OCI-LY7 (cell line): ENCODE results near the gene IRGC. TPM values are rescaled to one million over a fixed set of nuclear protein-coding genes. Genes with fewer than 3 reads are reported as not detected.
A peak's percentile ranks its signal among the peaks of the same experiment; 100 is the strongest.
"Not testable (repeated sequence)": the region's sequence is repeated elsewhere in the genome, so short reads cannot be mapped to it uniquely, and the experiment has no call there.

ENCODE experiments used
- BruUV-seq: library from RNA; stranded (reverse); fragments of 400-500 nt; replicated peaks from 2 replicates; lab custom pipeline; 2021; lab: Mats Ljungman, UMichigan
- CTCF ChIA-PET: fragments of 300-600 bp; sonication (Branson Sonifier 250); formaldehyde crosslinking; loops from one replicate; lab custom pipeline; 2022; ENCODE audit warnings: antibody characterized with exemption; ENCODE audit not compliant: unreplicated experiment; lab: Charles Lee
- POLR2A ChIA-PET: fragments of 300-600 bp; sonication (Branson Sonifier 250); formaldehyde crosslinking; loops from one replicate; lab custom pipeline; 2022; ENCODE audit warnings: antibody characterized with exemption; lab: Charles Lee
- DNase-seq: peaks from one replicate; pipeline ENCODE4 v3.0.0-alpha.2; 2015; ENCODE audit warnings: low spot score
- H2AFZ ChIP-seq: fragments of 200-600 bp; sonication (generic), shearing (Covaris generic); 2 replicates; pipeline ENCODE4 v1.6.1; 2014; ENCODE audit warnings: mild to moderate bottlenecking, antibody characterized with exemption, low read length, moderate library complexity
- H3K27ac ChIP-seq: fragments of 200-600 bp; sonication (generic); 2 replicates; pipeline ENCODE4 v1.5.1; 2014; ENCODE audit warnings: mixed run types, low read depth, mild to moderate bottlenecking, moderate library complexity, low read length, inconsistent platforms; ENCODE audit not compliant: poor library complexity, severe bottlenecking
- H3K36me3 ChIP-seq: fragments of 200-600 bp; sonication (generic); 2 replicates; pipeline ENCODE4 v1.6.1; 2014; ENCODE audit warnings: mild to moderate bottlenecking, antibody characterized with exemption, low read length, moderate library complexity, mixed read lengths; ENCODE audit not compliant: insufficient read depth
- H3K4me1 ChIP-seq: fragments of 200-600 bp; sonication (generic); 2 replicates; pipeline ENCODE4 v1.5.1; 2014; ENCODE audit warnings: mild to moderate bottlenecking, low read length; ENCODE audit not compliant: insufficient read depth, poor library complexity, severe bottlenecking
- H3K4me2 ChIP-seq: fragments of 200-600 bp; sonication (generic); 2 replicates; pipeline ENCODE4 v1.6.1; 2014; ENCODE audit warnings: mild to moderate bottlenecking, low read length
- H3K4me3 ChIP-seq: fragments of 200-600 bp; sonication (generic); 2 replicates; pipeline ENCODE4 v1.5.1; 2014; ENCODE audit warnings: mild to moderate bottlenecking, low read depth, low read length; ENCODE audit not compliant: poor library complexity, severe bottlenecking
- H3K79me2 ChIP-seq: fragments of 200-600 bp; sonication (generic); 2 replicates; pipeline ENCODE4 v1.6.1; 2016; ENCODE audit warnings: low read depth, mild to moderate bottlenecking, low read length, moderate library complexity, mixed read lengths; ENCODE audit not compliant: insufficient read depth
- H3K9me2 ChIP-seq: fragments of 200-600 bp; sonication (generic); 2 replicates; pipeline ENCODE4 v1.6.1; 2016; ENCODE audit warnings: mild to moderate bottlenecking, low read length, mixed read lengths; ENCODE audit not compliant: insufficient read depth
- H3K9me3 ChIP-seq: fragments of 200-600 bp; sonication (generic); 2 replicates; pipeline ENCODE4 v1.6.1; 2014; ENCODE audit warnings: mild to moderate bottlenecking, mixed run types, low read length, mixed read lengths
- H4K20me1 ChIP-seq: fragments of 200-600 bp; sonication (generic); 2 replicates; pipeline ENCODE4 v1.6.1; 2014; ENCODE audit warnings: mild to moderate bottlenecking, antibody characterized with exemption, low read length, moderate library complexity, mixed read lengths; ENCODE audit not compliant: insufficient read depth
- EZH2phosphoT487 ChIP-seq: fragments of 200-600 bp; sonication (generic); IDR thresholded peaks from 2 replicates; pipeline ENCODE4 v1.6.1; 2018; ENCODE audit warnings: low read depth, borderline replicate concordance, mild to moderate bottlenecking, mixed run types, antibody characterized with exemption, low read length, moderate library complexity, mixed read lengths
- intact Hi-C: fragments of 100-400 bp; cut with micrococcal nuclease; formaldehyde crosslinking; loops from one replicate; pipeline ENCODE4 v1.10.0; 2022; ENCODE audit not compliant: unreplicated experiment
- total RNA-seq, 2 experiments: library from RNA; depleted of rRNA in 1 of 2; stranded (reverse); fragments of >200 nt in 1 of 2; shearing (Covaris generic) in 1 of 2; gene quantifications; 2 replicates each; pipeline ENCODE4 v1.2.3, GENCODE V29; 2014 to 2022
- TF ChIP-seq, protein P1 (sequence below): fragments of 200-600 bp; sonication (generic); conservative IDR thresholded peaks from 2 replicates; pipeline ENCODE4 v1.5.1; 2014; ENCODE audit warnings: mild to moderate bottlenecking, antibody characterized with exemption, low read length, moderate library complexity, mixed read lengths

The IRGC gene
- total RNA-seq, 2 experiments from 2014 or later, result not detected

DNA sequence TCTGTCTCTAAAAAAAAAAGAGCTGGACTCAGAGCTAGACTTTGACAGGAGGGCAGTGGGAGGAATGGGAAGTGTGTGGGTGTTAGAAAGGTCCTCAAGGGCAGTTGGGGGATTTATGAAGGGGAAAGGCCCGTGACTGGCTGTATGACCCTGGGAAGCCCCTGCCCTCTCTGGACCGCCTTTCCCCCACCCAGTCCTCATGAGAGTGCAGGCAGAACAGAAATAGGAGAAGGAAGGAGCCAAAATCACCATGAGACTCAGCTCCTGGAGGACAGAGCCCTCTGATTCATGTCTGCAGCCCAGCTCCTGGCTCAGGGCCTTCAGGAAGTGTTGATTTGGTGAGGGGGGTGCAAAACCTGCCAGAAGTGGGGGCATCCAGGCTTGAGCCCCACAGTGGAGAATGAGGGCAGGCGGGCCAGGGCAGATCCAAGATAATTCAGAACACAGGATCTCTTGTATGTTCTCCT is 47.6 kb downstream of the IRGC start:
- H3K4me1 ChIP-seq, result peaks cover 91% of the 10 kb centered on the region
- H3K9me3 ChIP-seq, result no peaks in the 10 kb centered on the region
- peak overlapping the region; percentile 96 for H3K27ac ChIP-seq
- no peaks in the 10 kb centered on the region for H3K79me2 ChIP-seq
- ChIA-PET POLR2A (interaction anchor here (1.0 to 6.7 kb wide), 2 partner anchors 9 to 15 kb away, joined by 5 to 49 read pairs; partner anchors contain the start of genes KCNN4 and SMG9), CTCF (interaction anchor here (3.6 kb wide), 1 partner anchor 15 kb away, joined by 18 read pairs; no protein-coding TSS in a partner anchor)
- no peaks in the 10 kb centered on the region for H4K20me1 ChIP-seq
- no TSS peak for BruUV-seq
- intact Hi-C loops, result no loop called here
- H3K4me2 ChIP-seq, result peak overlapping the region; percentile 19; the same call in 1 of the 2 replicates
- H3K36me3 ChIP-seq, result peaks cover 38% of the 10 kb centered on the region
- no peaks in the 10 kb centered on the region for H3K9me2 ChIP-seq
- TF ChIP-seq, protein P1, sequence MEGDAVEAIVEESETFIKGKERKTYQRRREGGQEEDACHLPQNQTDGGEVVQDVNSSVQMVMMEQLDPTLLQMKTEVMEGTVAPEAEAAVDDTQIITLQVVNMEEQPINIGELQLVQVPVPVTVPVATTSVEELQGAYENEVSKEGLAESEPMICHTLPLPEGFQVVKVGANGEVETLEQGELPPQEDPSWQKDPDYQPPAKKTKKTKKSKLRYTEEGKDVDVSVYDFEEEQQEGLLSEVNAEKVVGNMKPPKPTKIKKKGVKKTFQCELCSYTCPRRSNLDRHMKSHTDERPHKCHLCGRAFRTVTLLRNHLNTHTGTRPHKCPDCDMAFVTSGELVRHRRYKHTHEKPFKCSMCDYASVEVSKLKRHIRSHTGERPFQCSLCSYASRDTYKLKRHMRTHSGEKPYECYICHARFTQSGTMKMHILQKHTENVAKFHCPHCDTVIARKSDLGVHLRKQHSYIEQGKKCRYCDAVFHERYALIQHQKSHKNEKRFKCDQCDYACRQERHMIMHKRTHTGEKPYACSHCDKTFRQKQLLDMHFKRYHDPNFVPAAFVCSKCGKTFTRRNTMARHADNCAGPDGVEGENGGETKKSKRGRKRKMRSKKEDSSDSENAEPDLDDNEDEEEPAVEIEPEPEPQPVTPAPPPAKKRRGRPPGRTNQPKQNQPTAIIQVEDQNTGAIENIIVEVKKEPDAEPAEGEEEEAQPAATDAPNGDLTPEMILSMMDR, result no peak
- no peak for TF ChIP-seq EZH2phosphoT487
- H2AFZ ChIP-seq, result no peak overlapping the region
- no peak for DNase-seq
- no peak overlapping the region for H3K4me3 ChIP-seq

DNA sequence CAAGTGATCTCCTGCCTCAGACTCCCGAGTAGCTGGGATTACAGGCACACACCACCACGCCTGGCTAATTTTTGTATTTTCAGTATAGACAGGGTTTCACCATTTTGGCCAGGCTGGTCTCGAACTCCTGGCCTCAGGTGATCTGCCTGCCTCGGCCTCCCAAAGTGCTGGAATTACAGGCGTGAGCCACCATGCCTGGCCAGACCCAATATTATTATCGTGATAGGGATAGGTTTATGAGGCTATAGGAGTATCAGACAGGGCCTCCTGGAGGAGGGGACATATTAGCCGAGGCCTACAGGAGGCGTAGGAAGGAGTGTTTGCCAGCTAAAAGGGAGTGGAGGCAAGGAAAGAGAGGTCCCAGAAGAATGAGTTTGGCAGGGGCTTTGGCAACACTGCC is 48.8 kb downstream of the IRGC start:
- CTCF ChIA-PET, result interaction anchor here (3.6 kb wide), 1 partner anchor 13 kb away, joined by 18 read pairs; no protein-coding TSS in a partner anchor
- H3K4me2 ChIP-seq, result peak overlapping the region; percentile 81
- intact Hi-C loops, result loop anchor here (1.0 kb wide), 2 partner anchors 9 to 14 kb away; no protein-coding TSS in a partner anchor
- not testable (repeated sequence) for H4K20me1 ChIP-seq, H3K9me3 ChIP-seq, BruUV-seq, H3K79me2 ChIP-seq, DNase-seq, H2AFZ ChIP-seq, H3K9me2 ChIP-seq
- H3K4me1 ChIP-seq, result peaks cover 79% of the 10 kb centered on the region
- H3K36me3 ChIP-seq, result peaks cover 50% of the 10 kb centered on the region
- peak overlapping the region; percentile 96 for H3K27ac ChIP-seq
- POLR2A ChIA-PET, result interaction anchor here (1.9 to 6.7 kb wide), 2 partner anchors 9 to 14 kb away, joined by 17 to 49 read pairs; partner anchors contain the start of genes KCNN4 and SMG9
- peak overlapping the region; percentile 22 for H3K4me3 ChIP-seq

DNA sequence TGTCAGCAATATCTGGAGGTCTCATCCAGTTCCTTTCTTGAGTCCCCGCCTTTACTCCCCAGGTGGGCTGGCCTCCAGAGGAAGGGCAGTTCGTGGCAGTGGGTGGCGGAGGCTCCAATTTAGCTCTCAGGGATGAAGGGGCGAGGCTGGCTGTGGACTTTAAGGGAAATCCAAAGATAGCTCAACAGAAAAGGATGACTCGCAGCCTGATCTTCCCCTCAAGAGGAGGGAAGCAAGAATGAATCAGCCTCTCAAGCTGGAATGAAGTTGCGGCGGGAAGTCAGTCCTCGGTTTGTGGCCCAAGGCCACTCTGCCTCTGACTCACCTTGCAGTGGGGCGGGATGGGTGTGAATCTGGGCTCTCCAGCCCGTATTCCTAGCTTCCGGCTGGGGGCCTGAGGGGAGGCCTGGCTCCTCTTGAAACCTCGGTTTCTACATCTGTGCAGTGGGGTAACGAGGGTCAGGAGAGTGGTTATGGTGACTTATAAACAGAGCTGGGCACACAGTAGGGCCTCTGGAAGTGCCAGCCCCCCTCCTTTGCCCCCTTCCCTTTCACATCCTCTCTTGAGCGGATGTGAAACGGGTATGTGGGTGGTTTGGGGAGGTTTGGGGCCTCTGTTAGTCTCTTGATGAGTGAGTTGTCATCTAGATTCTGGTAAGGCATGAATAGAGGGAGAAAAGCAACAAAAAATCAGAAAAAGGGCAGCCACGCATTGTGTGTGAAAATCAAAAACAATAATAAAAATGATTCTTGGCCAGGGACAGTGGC is 49.4 kb downstream of the IRGC start:
- DNase-seq, result peak; percentile 88
- ChIA-PET POLR2A (interaction anchor here (1.9 to 6.7 kb wide), 2 partner anchors 10 to 13 kb away, joined by 17 to 49 read pairs; partner anchors contain the start of genes KCNN4 and SMG9), CTCF (interaction anchor here (3.6 kb wide), 1 partner anchor 13 kb away, joined by 18 read pairs; no protein-coding TSS in a partner anchor)
- Histone ChIP-seq H3K4me1 (peaks cover 74% of the 10 kb centered on the region), H3K9me3 (no peaks in the 10 kb centered on the region), H3K36me3 (peaks cover 56% of the 10 kb centered on the region), H3K79me2 (no peaks in the 10 kb centered on the region), H3K9me2 (no peaks in the 10 kb centered on the region), H3K4me3 (peak overlapping the region; percentile 56), H4K20me1 (no peaks in the 10 kb centered on the region), H3K27ac (peak overlapping the region; percentile 96), H2AFZ (no peak overlapping the region), H3K4me2 (peak overlapping the region; percentile 81)
- intact Hi-C loops, result loop anchor here (1.0 kb wide), 2 partner anchors 10 to 13 kb away; no protein-coding TSS in a partner anchor
- BruUV-seq, result no TSS peak
- TF ChIP-seq, protein P1, result no peak
- TF ChIP-seq EZH2phosphoT487, result no peak
